Activated CD4-positive, alpha-beta T cell treated with anti-CD3 and anti-CD28 coated beads for 24 hours (primary cell): ENCODE measurements around the gene COMMD7.

Experiments
- DNase-seq, 2 donors: peaks; one replicate each; pipeline ENCODE4 v3.0.0-alpha.2; 2020; ENCODE audit warnings: low read depth in 2 of 2

The COMMD7 gene

DNA sequence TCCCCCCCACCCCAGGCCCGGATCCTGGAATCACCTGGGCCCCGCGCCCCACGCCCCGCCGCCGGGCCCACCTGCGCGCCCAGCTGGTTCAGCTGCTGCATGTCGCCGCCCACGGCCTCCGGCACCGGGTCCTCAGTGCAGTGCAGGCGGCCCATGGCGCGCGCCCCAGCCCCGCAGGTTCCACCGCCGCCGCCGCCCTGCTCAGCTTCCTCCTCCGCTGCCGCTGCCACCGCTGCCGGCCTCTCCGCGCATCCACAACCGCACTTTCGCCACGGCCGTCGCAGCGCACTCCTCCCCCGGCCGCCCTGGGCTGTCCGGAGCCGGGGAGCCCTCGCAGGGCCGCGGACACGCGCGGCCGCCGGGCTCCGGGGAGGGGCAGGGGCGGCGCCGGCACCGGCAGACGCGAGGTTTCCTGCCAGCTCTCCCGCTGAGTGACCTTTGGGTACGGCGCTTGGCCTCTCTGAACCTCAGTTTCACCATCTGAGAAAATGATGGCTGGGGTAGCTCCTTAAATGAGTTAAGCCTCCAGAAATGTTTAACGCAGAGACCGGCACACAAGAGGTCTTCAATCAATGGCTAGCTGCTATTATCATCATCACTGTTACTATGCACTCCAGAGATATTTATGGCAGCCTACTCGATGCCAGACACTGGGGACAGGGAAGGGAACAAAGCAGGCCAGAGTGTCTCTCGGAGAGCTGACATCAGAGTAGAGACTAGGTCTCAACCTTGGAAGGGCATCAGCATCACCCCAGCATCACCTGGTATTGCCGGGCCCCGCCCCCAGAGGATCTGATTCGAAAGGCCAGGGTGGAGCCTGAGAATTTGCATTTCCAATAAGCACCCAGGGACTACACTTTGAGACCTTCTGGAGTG, at the start of gene COMMD7:
Gene COMMD7, minus strand, starts transcription at position 231 of the 876 bp plus-strand sequence. Its CDS starts 76 bp downstream, at position 155.
- DNase-seq, result peak; percentile 38 to 57

- DNase-seq, result no peak
Observed at GRCh38 chr20:32792731-32793458, 49.6 kb upstream of the COMMD7 start.

DNA sequence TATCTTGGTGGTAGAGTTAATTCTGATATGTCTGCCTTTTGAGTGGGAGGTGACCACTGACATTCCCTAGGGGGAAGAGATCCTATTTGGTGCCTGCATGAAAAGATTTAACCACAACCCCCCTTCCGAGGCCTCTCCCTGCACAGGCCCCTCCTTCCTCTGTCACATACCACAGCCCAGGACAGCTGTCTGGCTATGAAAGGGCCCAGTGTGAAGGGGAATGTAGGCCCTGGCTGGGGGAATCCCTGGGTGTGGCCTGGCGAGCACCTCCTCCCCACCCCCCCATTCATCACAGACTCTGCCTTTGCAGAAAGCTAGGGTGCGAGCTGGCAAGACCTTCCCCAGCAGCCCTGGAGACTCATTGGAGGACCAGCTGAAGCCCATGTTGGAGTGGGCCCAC, 49.0 kb upstream of the COMMD7 start:
- peak in 1 of 2 donors; percentile 13 for DNase-seq

- DNase-seq, result no peak
Observed at GRCh38 chr20:32790751-32791057, 47.4 kb upstream of the COMMD7 start.

DNA sequence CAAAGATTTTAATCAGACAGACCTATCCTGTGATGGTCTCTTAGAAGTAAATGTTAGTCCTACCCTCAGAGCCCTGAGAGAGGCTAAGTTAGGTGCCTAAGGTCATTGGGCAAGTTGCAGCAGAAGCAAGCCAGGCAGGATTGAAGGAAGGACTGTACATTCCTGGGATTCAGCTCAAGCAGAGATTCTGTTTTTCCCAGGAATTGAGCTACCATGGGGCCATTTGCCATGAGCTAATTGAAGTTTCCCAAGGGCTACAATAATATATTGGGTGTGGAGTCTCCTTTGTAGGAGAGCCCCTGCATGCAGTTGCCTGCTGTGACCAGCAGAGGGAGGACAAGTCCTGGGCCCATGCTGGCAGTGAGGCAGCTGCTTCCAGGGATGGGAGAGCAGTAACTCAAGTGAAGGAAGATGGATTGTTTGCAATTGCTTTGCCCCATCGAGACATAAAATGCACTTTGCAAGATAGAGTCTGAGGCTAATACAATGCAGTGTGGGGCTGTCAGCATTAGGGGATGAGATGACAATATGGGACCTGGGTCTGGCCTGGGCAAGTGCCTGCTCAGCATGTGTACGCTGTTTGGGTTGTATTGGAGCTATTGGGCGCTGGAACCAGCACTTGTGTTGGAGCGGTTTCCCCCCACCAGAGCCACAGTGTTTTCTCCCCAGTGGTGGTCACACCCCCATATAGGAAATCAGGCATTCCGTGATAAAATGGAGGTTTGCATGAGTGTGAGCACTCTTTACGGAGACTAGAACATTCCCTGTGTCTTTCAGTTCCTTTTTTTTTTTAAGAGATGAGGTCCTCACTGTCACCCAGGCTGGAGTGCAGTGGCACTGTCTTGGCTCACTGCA, 46.9 kb upstream of the COMMD7 start:
- DNase-seq, result peak; percentile 54 to 57

- DNase-seq, result no peak
Observed at GRCh38 chr20:32787168-32787567, 43.9 kb upstream of the COMMD7 start.

GRCh38 chr20:32786059-32786760, 42.9 kb upstream of the COMMD7 start:
- no peak for DNase-seq

DNA sequence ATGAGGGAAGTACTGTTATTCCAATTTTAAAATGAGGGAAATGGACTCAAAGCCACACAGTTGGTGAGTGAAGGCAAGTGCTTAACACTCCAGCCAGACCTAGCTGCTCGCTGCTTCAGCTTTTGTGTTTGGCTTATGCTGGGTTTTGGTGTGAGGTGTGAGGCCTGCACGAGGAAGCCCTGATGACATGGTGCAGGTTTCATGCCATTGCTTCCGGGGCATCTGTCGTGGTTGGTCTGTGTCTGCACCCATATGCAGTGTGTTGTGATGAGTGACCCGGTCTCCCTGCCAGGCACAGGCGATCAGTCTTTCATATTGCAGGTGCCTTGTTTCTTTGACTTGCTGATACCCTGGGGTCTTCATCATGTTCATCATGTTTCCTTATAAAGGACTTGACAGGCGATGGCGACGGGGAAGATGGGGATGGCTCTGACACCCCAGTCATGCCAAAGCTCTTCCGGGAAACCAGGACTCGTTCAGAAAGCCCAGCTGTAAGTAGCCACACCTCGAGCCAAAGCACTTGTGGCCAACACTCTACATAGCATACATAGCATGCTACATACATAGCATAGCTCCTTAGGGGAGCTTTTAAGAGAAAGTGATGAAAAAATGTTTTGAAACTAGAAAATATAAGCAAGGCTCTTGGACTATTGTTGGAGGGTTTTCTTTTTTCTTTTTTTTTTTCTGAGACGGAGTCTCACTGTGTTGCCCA, 41.3 kb upstream of the COMMD7 start:
- DNase-seq, result no peak

GRCh38 chr20:32780749-32781655, 37.7 kb upstream of the COMMD7 start:
- no peak for DNase-seq

GRCh38 chr20:32780278-32780677, 37.0 kb upstream of the COMMD7 start:
- DNase-seq, result no peak

DNA sequence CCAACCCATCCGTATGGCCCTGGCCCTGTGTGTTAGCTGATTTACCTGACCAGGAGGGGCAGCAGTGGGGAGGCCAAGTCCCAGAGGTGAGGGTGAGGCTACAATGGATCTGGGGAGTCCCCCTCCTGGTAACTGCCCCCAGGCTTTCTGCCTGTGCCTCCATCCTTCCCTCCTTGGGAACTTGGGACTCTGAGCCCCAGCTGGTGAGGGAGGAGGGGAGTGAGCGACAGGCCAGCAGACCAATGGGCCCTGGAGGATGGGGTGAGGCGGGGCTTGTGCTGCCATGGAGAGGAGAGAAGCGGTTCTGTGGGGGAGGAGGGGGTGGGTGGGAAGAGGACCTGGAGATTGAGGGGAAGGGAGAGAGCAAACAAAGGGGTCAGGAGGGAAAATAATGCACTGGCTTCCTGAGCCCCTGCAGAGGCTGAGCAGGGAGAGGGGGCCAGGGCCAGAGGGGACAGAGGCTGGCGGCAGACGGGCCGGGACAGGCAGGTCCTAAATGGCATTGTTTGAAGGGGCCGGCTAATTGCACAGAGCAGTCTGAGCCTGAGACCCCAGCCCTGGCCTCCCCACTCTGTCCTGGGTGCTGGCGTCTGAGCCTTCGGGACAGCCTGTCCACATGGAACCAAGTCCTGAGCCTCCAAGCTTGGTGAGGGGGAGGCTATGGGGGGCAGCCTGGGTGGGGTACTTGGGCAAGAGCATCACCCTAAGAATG, 36.4 kb upstream of the COMMD7 start:
- DNase-seq, result no peak

DNA sequence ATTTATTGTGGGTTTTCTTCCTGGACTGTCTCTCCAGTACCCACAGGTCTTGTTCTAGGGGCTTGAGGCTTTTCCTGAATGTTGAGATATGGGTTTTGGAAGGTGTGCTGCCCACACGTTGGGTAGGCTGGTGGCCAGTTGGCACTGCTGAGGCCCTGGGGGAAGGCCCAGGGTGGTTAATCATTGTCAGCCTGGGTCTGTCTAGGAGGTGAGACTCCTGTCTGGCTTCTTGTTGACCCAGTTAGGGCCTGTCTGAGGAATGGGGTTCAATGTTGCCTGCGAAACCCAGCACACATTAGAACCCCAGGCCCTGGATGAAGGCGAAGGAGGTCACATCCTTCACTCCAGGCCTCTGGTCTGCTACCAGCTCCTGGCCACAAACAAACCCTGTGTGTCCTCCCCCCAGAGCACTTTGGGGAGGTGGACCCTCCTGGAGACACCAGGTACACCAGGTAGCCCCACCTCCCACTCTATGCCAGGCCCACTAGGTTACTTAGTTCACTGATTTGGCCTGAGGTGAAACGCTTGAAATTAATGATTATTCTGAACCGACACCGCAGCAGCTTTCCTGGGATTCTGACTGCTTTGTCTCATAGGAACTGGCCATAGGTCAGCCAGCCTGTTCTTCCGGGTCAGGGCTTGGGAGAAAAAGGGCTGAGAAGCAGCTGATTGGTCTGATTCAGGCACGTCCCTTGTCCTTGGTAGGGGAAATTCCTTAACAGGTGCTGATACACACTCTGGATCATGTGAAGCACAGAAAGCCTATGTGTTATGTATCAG, 34.1 kb upstream of the COMMD7 start:
- DNase-seq, result no peak

DNA sequence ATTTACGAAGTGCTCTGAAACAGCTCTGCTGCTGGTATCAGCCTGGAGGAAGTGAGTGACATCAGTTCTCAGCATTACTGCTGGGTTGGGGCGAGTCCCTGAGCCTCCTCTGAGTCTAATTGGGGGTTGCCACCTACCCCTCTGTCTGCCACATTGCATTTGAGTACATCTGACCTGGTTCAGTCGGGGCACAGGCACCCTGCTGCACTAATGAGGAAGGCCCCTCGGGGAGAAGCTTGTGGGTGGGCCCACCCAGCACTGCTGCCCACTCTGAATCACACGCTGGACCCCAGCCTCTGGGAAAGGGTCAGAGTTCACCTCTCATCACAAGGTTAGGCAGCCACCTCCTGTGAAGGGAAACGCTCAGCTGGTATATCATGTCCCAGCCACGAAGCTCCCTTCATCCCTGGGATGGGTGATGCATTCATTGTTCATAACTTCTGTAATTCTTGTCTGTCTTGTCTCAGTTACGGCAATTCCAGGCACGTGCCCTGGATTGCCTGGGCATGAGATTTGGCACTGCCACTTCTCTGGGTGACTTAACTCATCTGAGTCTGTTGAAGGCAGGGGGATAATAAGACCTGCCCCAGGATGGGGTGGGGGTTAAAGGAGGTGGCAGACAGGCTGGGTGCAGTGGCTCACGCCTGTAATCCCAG, 32.2 kb upstream of the COMMD7 start:
- no peak for DNase-seq

DNA sequence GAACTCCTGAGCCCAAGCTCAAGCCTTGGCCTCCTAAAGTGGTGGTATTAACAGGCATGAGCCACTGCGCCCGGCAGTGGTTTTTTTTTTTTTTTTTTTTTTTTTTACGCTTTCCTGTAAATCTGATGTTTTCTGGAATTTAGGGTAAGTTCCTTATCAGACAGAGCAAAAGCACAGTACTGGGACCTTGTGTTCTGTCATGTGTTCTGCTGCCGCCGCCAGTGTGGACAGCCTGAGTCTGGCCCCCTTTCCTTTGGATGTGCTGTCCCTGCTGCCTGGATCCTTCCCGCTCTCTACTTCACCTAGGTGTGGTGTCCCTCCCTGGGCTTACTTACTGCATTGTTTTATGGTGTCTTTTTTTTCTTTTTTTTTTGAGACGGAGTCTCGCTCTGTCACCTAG, 30.6 kb upstream of the COMMD7 start:
- no peak for DNase-seq

- DNase-seq, result no peak
Observed at GRCh38 chr20:32773223-32773622, 30.0 kb upstream of the COMMD7 start.

GRCh38 chr20:32772046-32772445, 28.8 kb upstream of the COMMD7 start:
- no peak for DNase-seq

- DNase-seq, result no peak
Observed at GRCh38 chr20:32767418-32768198, 24.3 kb upstream of the COMMD7 start.
